ENCODE data around the gene FLT1.

- TF ChIP-seq CTCF (IDR thresholded peaks at IDR 0.05) (no peak), ZFX (IDR thresholded peaks at IDR 0.05; ENCODE audit: borderline replicate concordance) (no peak)
These were observed 28.8 kb downstream of the FLT1 start for GRCh38 chr13:28466151-28466550.

Data from 22Rv1 (cell line).